Measurements from ENCODE around the gene LRRN4. TPM values are rescaled to one million over a fixed set of nuclear protein-coding genes. Genes with fewer than 3 reads are reported as not detected.

The LRRN4 gene
- total and polyA plus RNA-seq, 4 donors: 0.14 to 0.18 (median 0.16) TPM

DNA sequence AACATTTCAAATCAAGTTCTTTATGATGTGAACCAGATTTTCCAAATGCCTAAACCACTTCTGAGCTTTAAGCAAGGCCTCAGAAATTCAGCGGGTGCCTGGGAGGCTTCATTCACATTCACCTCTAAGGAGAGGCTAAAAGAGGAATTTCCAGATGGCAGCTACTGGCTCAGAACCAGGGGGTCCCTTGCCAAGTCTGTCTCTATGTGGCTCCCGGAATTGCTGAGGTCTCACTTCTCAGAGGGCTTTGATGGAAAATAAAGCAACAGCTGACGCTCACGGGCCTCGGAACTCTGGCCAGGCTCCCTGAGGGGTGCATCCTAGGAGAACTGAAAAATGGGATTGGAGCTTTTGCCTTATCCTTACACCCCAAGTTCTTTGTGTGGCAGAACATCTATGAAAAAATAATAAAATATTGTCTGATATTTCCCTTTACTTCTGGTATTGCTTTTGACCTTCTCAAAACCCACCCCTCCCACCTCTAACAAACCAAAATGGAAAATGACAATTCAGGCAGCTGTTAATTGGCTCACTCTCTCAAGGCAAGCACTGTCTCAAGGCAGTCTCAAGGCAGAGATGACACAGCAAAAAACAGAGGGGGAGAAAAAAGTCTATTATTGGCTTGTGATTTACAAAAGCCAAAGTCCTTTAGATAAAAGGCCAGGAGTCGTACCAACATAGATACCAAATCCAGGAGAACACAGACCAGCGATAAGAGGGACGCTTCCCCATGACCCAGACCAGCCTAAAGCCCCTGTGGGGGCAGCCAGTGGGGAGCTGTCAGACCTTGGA is 21.8 kb upstream of the LRRN4 start:
- Histone ChIP-seq H3K4me1 (ENCODE audit: control insufficient read depth in 4 of 4, insufficient read depth in 4 of 4, low read length in 3 of 4) (peaks cover 8 to 32% (median 22%) of the 10 kb centered on the region in 4 donors), H3K9ac (ENCODE audit: low read depth in 1 of 2, low read length in 2 of 2) (no peak overlapping the region), H3K27me3 (ENCODE audit: control insufficient read depth in 4 of 4, insufficient read depth in 4 of 4, low read length in 3 of 4) (no peaks in the 10 kb centered on the region), H3K9me3 (ENCODE audit: control insufficient read depth in 4 of 4, low read length in 3 of 4) (no peaks in the 10 kb centered on the region), H3K27ac (ENCODE audit: low read depth in 1 of 2, low read length in 2 of 2) (peak overlapping the region in 1 of 2 donors; percentile 15), H3K4me3 (ENCODE audit: low read depth in 1 of 3, low read length in 3 of 3) (no peak overlapping the region), H3K36me3 (ENCODE audit: control insufficient read depth in 4 of 4, insufficient read depth in 3 of 4, low read depth in 1 of 4, low read length in 3 of 4) (no peaks in the 10 kb centered on the region)
- 43% methylated on average over 8 of the region's 8 CpGs for WGBS
- DNase-seq (ENCODE audit: low spot score): no peak
- TF ChIP-seq, protein P1, sequence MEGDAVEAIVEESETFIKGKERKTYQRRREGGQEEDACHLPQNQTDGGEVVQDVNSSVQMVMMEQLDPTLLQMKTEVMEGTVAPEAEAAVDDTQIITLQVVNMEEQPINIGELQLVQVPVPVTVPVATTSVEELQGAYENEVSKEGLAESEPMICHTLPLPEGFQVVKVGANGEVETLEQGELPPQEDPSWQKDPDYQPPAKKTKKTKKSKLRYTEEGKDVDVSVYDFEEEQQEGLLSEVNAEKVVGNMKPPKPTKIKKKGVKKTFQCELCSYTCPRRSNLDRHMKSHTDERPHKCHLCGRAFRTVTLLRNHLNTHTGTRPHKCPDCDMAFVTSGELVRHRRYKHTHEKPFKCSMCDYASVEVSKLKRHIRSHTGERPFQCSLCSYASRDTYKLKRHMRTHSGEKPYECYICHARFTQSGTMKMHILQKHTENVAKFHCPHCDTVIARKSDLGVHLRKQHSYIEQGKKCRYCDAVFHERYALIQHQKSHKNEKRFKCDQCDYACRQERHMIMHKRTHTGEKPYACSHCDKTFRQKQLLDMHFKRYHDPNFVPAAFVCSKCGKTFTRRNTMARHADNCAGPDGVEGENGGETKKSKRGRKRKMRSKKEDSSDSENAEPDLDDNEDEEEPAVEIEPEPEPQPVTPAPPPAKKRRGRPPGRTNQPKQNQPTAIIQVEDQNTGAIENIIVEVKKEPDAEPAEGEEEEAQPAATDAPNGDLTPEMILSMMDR (IDR thresholded peaks at IDR 0.05; ENCODE audit: low read depth, low read length, missing input control): no peak
- TF ChIP-seq ZBTB33 (IDR thresholded peaks at IDR 0.05) (no peak), MAX (IDR thresholded peaks at IDR 0.05) (no peak), EGR1 (IDR thresholded peaks at IDR 0.05; ENCODE audit: low read depth in 2 of 2) (no peak), HNF4G (IDR thresholded peaks at IDR 0.05) (no peak), HNF4A (conservative IDR thresholded peaks at IDR 0.05) (peak; percentile 72 to 83), GABPA (IDR thresholded peaks at IDR 0.05 in 1 of 2, conservative IDR thresholded peaks at IDR 0.05 in 1 of 2) (no peak), JUND (IDR thresholded peaks at IDR 0.05) (peak in 1 of 2 donors; percentile 50), SP1 (IDR thresholded peaks at IDR 0.05) (peak; percentile 63), RAD21 (IDR thresholded peaks at IDR 0.05) (peak in 1 of 2 donors; percentile 10), RXRA (IDR thresholded peaks at IDR 0.05) (peak in 1 of 2 donors; percentile 66), FOXA2 (IDR thresholded peaks at IDR 0.05) (no peak)
- TF ChIP-seq, protein P2, sequence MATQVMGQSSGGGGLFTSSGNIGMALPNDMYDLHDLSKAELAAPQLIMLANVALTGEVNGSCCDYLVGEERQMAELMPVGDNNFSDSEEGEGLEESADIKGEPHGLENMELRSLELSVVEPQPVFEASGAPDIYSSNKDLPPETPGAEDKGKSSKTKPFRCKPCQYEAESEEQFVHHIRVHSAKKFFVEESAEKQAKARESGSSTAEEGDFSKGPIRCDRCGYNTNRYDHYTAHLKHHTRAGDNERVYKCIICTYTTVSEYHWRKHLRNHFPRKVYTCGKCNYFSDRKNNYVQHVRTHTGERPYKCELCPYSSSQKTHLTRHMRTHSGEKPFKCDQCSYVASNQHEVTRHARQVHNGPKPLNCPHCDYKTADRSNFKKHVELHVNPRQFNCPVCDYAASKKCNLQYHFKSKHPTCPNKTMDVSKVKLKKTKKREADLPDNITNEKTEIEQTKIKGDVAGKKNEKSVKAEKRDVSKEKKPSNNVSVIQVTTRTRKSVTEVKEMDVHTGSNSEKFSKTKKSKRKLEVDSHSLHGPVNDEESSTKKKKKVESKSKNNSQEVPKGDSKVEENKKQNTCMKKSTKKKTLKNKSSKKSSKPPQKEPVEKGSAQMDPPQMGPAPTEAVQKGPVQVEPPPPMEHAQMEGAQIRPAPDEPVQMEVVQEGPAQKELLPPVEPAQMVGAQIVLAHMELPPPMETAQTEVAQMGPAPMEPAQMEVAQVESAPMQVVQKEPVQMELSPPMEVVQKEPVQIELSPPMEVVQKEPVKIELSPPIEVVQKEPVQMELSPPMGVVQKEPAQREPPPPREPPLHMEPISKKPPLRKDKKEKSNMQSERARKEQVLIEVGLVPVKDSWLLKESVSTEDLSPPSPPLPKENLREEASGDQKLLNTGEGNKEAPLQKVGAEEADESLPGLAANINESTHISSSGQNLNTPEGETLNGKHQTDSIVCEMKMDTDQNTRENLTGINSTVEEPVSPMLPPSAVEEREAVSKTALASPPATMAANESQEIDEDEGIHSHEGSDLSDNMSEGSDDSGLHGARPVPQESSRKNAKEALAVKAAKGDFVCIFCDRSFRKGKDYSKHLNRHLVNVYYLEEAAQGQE (IDR thresholded peaks at IDR 0.05): no peak

- 47% methylated on average over 2 of the region's 2 CpGs for WGBS
- H3K27ac ChIP-seq (ENCODE audit: low read depth in 1 of 2, low read length in 2 of 2): no peak overlapping the region
- no peak for DNase-seq (ENCODE audit: low spot score)
Observed at GRCh38 chr20:6074784-6075183, 20.9 kb upstream of the LRRN4 start.

More at GRCh38 chr20:6074784-6075183, 20.9 kb upstream of the LRRN4 start:
- peaks cover 8 to 37% (median 22%) of the 10 kb centered on the region in 4 donors for H3K4me1 ChIP-seq (ENCODE audit: control insufficient read depth in 4 of 4, insufficient read depth in 4 of 4, low read length in 3 of 4)
- no peak overlapping the region for H3K9ac ChIP-seq (ENCODE audit: low read depth in 1 of 2, low read length in 2 of 2)
- H3K27me3 ChIP-seq (ENCODE audit: control insufficient read depth in 4 of 4, insufficient read depth in 4 of 4, low read length in 3 of 4): no peaks in the 10 kb centered on the region
- H3K36me3 ChIP-seq (ENCODE audit: control insufficient read depth in 4 of 4, insufficient read depth in 3 of 4, low read depth in 1 of 4, low read length in 3 of 4): no peaks in the 10 kb centered on the region
- H3K4me3 ChIP-seq (ENCODE audit: low read depth in 1 of 3, low read length in 3 of 3): no peak overlapping the region
- no peaks in the 10 kb centered on the region for H3K9me3 ChIP-seq (ENCODE audit: control insufficient read depth in 4 of 4, low read length in 3 of 4)
- peak; percentile 42 to 61 for TF ChIP-seq HNF4A (conservative IDR thresholded peaks at IDR 0.05)
- peak in 1 of 2 donors; percentile 42 for TF ChIP-seq RXRA (IDR thresholded peaks at IDR 0.05)
- TF ChIP-seq RAD21 (IDR thresholded peaks at IDR 0.05): no peak

All from liver (tissue), 9 donors.